ENCODE data around the gene MYOF.

The MYOF gene

DNA sequence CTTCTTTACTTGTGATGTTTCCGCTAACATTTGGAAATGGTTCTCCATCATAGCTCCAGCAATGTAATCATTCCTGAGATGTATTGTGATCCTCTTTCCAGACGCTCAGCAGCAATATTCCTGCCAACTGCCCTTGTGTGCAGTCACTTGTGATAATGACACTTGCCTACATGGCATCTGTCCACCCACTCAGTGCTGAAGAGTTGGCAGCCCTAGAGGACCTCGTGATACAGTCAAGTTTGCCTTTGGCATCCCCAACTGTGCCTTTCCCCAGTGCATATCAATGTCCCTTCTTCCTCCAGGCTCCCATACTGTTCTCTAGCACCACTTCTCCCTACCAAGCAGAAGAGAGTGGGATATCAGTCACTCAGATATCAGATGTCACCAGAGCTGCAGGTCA, 64.9 kb downstream of the MYOF start:
- no peaks in the 10 kb centered on the region for H3K36me3 ChIP-seq (ENCODE audit: control insufficient read depth, low read depth, low read length)
- no peaks in the 10 kb centered on the region for H3K27me3 ChIP-seq (ENCODE audit: control insufficient read depth, insufficient read depth, low read length)
- no peaks in the 10 kb centered on the region for H3K9me3 ChIP-seq (ENCODE audit: control insufficient read depth, low read depth, low read length)
- H3K27ac ChIP-seq (ENCODE audit: low read length) = no peak overlapping the region
- no peak overlapping the region for H3K4me3 ChIP-seq (ENCODE audit: low read length)
- H3K9ac ChIP-seq (ENCODE audit: low read length) = no peak overlapping the region
- H3K4me1 ChIP-seq (ENCODE audit: control insufficient read depth, low read depth, low read length) = peaks cover 25% of the 10 kb centered on the region

- Histone ChIP-seq H3K36me3 (ENCODE audit: control insufficient read depth, low read depth, low read length) (no peaks in the 10 kb centered on the region), H3K27me3 (ENCODE audit: control insufficient read depth, insufficient read depth, low read length) (no peaks in the 10 kb centered on the region), H3K9ac (ENCODE audit: low read length) (no peak overlapping the region), H3K9me3 (ENCODE audit: control insufficient read depth, low read depth, low read length) (no peaks in the 10 kb centered on the region), H3K4me3 (ENCODE audit: low read length) (no peak overlapping the region), H3K4me1 (ENCODE audit: control insufficient read depth, low read depth, low read length) (peaks cover 22% of the 10 kb centered on the region), H3K27ac (ENCODE audit: low read length) (no peak overlapping the region)
Measured at GRCh38 chr10:93416824-93417223, 65.3 kb downstream of the MYOF start.

- Histone ChIP-seq H3K27me3 (ENCODE audit: control insufficient read depth, insufficient read depth, low read length) (no peaks in the 10 kb centered on the region), H3K36me3 (ENCODE audit: control insufficient read depth, low read depth, low read length) (no peaks in the 10 kb centered on the region), H3K9ac (ENCODE audit: low read length) (no peak overlapping the region), H3K4me1 (ENCODE audit: control insufficient read depth, low read depth, low read length) (peaks cover 13% of the 10 kb centered on the region), H3K9me3 (ENCODE audit: control insufficient read depth, low read depth, low read length) (no peaks in the 10 kb centered on the region), H3K4me3 (ENCODE audit: low read length) (no peak overlapping the region), H3K27ac (ENCODE audit: low read length) (no peak overlapping the region)
Measured at GRCh38 chr10:93415693-93416092, 66.4 kb downstream of the MYOF start.

GRCh38 chr10:93413252-93413689, 68.9 kb downstream of the MYOF start:
- H3K27ac ChIP-seq (ENCODE audit: low read length) = no peak overlapping the region
- no peak overlapping the region for H3K4me3 ChIP-seq (ENCODE audit: low read length)
- peaks cover under 1% of the 10 kb centered on the region for H3K4me1 ChIP-seq (ENCODE audit: control insufficient read depth, low read depth, low read length)
- H3K27me3 ChIP-seq (ENCODE audit: control insufficient read depth, insufficient read depth, low read length) = no peaks in the 10 kb centered on the region
- H3K9me3 ChIP-seq (ENCODE audit: control insufficient read depth, low read depth, low read length) = no peaks in the 10 kb centered on the region
- H3K9ac ChIP-seq (ENCODE audit: low read length) = no peak overlapping the region
- H3K36me3 ChIP-seq (ENCODE audit: control insufficient read depth, low read depth, low read length) = no peaks in the 10 kb centered on the region

DNA sequence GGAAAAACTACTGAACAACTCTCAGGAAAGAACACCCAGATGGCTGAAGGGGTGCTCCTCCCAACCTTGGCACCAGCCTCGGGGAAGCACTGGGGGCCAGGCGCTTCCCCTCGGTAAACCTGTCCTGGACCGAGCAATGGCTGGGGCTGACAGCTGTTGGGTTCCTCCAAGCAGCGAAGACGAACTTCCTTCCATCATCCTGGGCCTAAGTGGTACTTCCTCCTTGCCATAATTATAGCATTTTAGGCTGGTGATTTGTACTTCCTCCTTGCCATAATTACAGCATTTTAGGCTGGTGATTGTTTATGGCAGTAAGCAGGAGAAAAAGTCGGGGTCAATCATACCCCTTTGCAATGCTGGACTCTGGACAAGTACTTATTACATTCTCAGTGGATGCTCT, 69.3 kb downstream of the MYOF start:
- no peaks in the 10 kb centered on the region for H3K27me3 ChIP-seq (ENCODE audit: control insufficient read depth, insufficient read depth, low read length)
- H3K4me3 ChIP-seq (ENCODE audit: low read length) = no peak overlapping the region
- H3K9ac ChIP-seq (ENCODE audit: low read length) = no peak overlapping the region
- no peaks in the 10 kb centered on the region for H3K36me3 ChIP-seq (ENCODE audit: control insufficient read depth, low read depth, low read length)
- H3K9me3 ChIP-seq (ENCODE audit: control insufficient read depth, low read depth, low read length) = no peaks in the 10 kb centered on the region
- no peak overlapping the region for H3K27ac ChIP-seq (ENCODE audit: low read length)
- H3K4me1 ChIP-seq (ENCODE audit: control insufficient read depth, low read depth, low read length) = no peaks in the 10 kb centered on the region

- H3K9ac ChIP-seq (ENCODE audit: low read length) = no peak overlapping the region
- no peaks in the 10 kb centered on the region for H3K9me3 ChIP-seq (ENCODE audit: control insufficient read depth, low read depth, low read length)
- H3K27ac ChIP-seq (ENCODE audit: low read length) = no peak overlapping the region
- H3K27me3 ChIP-seq (ENCODE audit: control insufficient read depth, insufficient read depth, low read length) = no peaks in the 10 kb centered on the region
- H3K4me1 ChIP-seq (ENCODE audit: control insufficient read depth, low read depth, low read length) = peaks cover 7% of the 10 kb centered on the region
- H3K36me3 ChIP-seq (ENCODE audit: control insufficient read depth, low read depth, low read length) = no peaks in the 10 kb centered on the region
- H3K4me3 ChIP-seq (ENCODE audit: low read length) = no peak overlapping the region
Measured at GRCh38 chr10:93410697-93411348, 71.3 kb downstream of the MYOF start.

DNA sequence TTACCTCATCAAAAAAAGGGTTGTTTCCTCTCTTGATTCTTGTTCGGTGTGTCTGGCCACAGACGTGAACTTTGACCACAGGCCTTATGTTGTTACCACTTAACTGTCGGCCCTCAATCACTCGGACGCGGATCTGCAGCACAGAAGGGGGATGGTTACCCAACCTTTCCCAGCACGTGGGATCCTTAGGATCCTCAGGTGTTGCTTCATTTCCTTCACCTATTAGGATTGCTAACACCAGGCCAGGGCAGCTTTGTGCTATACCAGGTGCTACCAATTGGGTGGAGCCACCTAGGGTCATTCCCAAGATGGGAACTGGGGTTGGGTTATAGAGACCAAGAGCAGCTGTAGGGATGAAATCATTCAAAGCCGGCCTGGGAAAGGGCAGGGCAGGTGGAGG, 73.4 kb downstream of the MYOF start:
- H3K4me3 ChIP-seq (ENCODE audit: low read length) = no peak overlapping the region
- H3K9ac ChIP-seq (ENCODE audit: low read length) = no peak overlapping the region
- no peak overlapping the region for H3K27ac ChIP-seq (ENCODE audit: low read length)
- H3K9me3 ChIP-seq (ENCODE audit: control insufficient read depth, low read depth, low read length) = no peaks in the 10 kb centered on the region
- no peaks in the 10 kb centered on the region for H3K36me3 ChIP-seq (ENCODE audit: control insufficient read depth, low read depth, low read length)
- H3K4me1 ChIP-seq (ENCODE audit: control insufficient read depth, low read depth, low read length) = peaks cover 7% of the 10 kb centered on the region
- H3K27me3 ChIP-seq (ENCODE audit: control insufficient read depth, insufficient read depth, low read length) = no peaks in the 10 kb centered on the region

GRCh38 chr10:93406364-93407145, 75.6 kb downstream of the MYOF start:
- no peaks in the 10 kb centered on the region for H3K36me3 ChIP-seq (ENCODE audit: control insufficient read depth, low read depth, low read length)
- no peaks in the 10 kb centered on the region for H3K27me3 ChIP-seq (ENCODE audit: control insufficient read depth, insufficient read depth, low read length)
- H3K9me3 ChIP-seq (ENCODE audit: control insufficient read depth, low read depth, low read length) = no peaks in the 10 kb centered on the region
- H3K27ac ChIP-seq (ENCODE audit: low read length) = no peak overlapping the region
- no peak overlapping the region for H3K4me3 ChIP-seq (ENCODE audit: low read length)
- H3K9ac ChIP-seq (ENCODE audit: low read length) = no peak overlapping the region
- H3K4me1 ChIP-seq (ENCODE audit: control insufficient read depth, low read depth, low read length) = peaks cover 7% of the 10 kb centered on the region

- Histone ChIP-seq H3K4me3 (ENCODE audit: low read length) (no peak overlapping the region), H3K27ac (ENCODE audit: low read length) (no peak overlapping the region), H3K27me3 (ENCODE audit: control insufficient read depth, insufficient read depth, low read length) (no peaks in the 10 kb centered on the region), H3K9ac (ENCODE audit: low read length) (no peak overlapping the region), H3K36me3 (ENCODE audit: control insufficient read depth, low read depth, low read length) (no peaks in the 10 kb centered on the region), H3K9me3 (ENCODE audit: control insufficient read depth, low read depth, low read length) (no peaks in the 10 kb centered on the region), H3K4me1 (ENCODE audit: control insufficient read depth, low read depth, low read length) (peaks cover 7% of the 10 kb centered on the region)
Measured at GRCh38 chr10:93404048-93404354, 78.1 kb downstream of the MYOF start.

GRCh38 chr10:93403152-93404047, 78.7 kb downstream of the MYOF start:
- H3K9ac ChIP-seq (ENCODE audit: low read length) = no peak overlapping the region
- H3K4me1 ChIP-seq (ENCODE audit: control insufficient read depth, low read depth, low read length) = peaks cover 7% of the 10 kb centered on the region
- no peak overlapping the region for H3K4me3 ChIP-seq (ENCODE audit: low read length)
- no peaks in the 10 kb centered on the region for H3K27me3 ChIP-seq (ENCODE audit: control insufficient read depth, insufficient read depth, low read length)
- H3K9me3 ChIP-seq (ENCODE audit: control insufficient read depth, low read depth, low read length) = no peaks in the 10 kb centered on the region
- no peaks in the 10 kb centered on the region for H3K36me3 ChIP-seq (ENCODE audit: control insufficient read depth, low read depth, low read length)
- H3K27ac ChIP-seq (ENCODE audit: low read length) = no peak overlapping the region

- Histone ChIP-seq H3K4me3 (ENCODE audit: low read length) (no peak overlapping the region), H3K9ac (ENCODE audit: low read length) (no peak overlapping the region), H3K36me3 (ENCODE audit: control insufficient read depth, low read depth, low read length) (no peaks in the 10 kb centered on the region), H3K9me3 (ENCODE audit: control insufficient read depth, low read depth, low read length) (no peaks in the 10 kb centered on the region), H3K27me3 (ENCODE audit: control insufficient read depth, insufficient read depth, low read length) (no peaks in the 10 kb centered on the region), H3K4me1 (ENCODE audit: control insufficient read depth, low read depth, low read length) (peaks cover 7% of the 10 kb centered on the region), H3K27ac (ENCODE audit: low read length) (no peak overlapping the region)
Measured at GRCh38 chr10:93402192-93402591, 79.9 kb downstream of the MYOF start.

Data from iPS-18a (cell line).